Endothelial cell of umbilical vein (primary cell): ENCODE data around the gene DSC1. TPM values are rescaled to one million over a fixed set of nuclear protein-coding genes. Genes with fewer than 3 reads are reported as not detected.

Experiments
- BruUV-seq: library from RNA; stranded (reverse); fragments of 400-500 nt; replicated peaks from 2 replicates; lab custom pipeline; 2021; lab: Mats Ljungman, UMichigan
- CTCF ChIA-PET: fragments of 300-600, 350-600 bp; sonication (Branson Sonifier 250); formaldehyde crosslinking; loops from one replicate; lab custom pipeline; 2021; ENCODE audit warnings: antibody characterized with exemption, inconsistent platforms; lab: Charles Lee
- POLR2A ChIA-PET: fragments of 300-600, 350-600 bp; sonication (Branson Sonifier 250); formaldehyde crosslinking; loops from one replicate; lab custom pipeline; 2021; ENCODE audit warnings: antibody characterized with exemption, inconsistent platforms; lab: Charles Lee
- DNase-seq: peaks from one replicate; pipeline ENCODE4 v3.0.0-alpha.2; 2011; ENCODE audit warnings: low read depth, low spot score
- FAIRE-seq: peaks from 2 replicates; lab custom pipeline; 2011; peaks lifted over from hg19 to GRCh38; lab: Jason Lieb, UNC
- H2AFZ ChIP-seq: 2 replicates; pipeline ENCODE4 v1.6.0; 2012; ENCODE audit warnings: low read depth, low read length, control low read depth, inconsistent platforms
- H3K27ac ChIP-seq: 2 replicates; pipeline ENCODE4 v1.5.1; 2011; ENCODE audit warnings: low read depth, mild to moderate bottlenecking, control low read depth, low read length, moderate library complexity; ENCODE audit not compliant: insufficient read depth
- H3K27me3 ChIP-seq, 2 experiments: 2 replicates each; pipeline versions ENCODE4 v1.6.0 to v1.6.1; 2011; ENCODE audit warnings: low read length in 2 of 2, mixed read lengths in 1 of 2; ENCODE audit not compliant: control insufficient read depth in 2 of 2, insufficient read depth in 2 of 2
- H3K36me3 ChIP-seq, 2 experiments: 2 replicates in 1 of 2; 3 replicates in 1 of 2; pipeline ENCODE4 v1.5.1; 2011; ENCODE audit warnings: low read length in 2 of 2, mild to moderate bottlenecking in 1 of 2, moderate library complexity in 1 of 2; ENCODE audit not compliant: control insufficient read depth in 2 of 2, insufficient read depth in 2 of 2; ENCODE audit errors: extremely low read depth in 1 of 2
- H3K4me1 ChIP-seq: 3 replicates; pipeline ENCODE4 v1.5.1; 2011; ENCODE audit warnings: mild to moderate bottlenecking, low read length; ENCODE audit not compliant: control insufficient read depth, insufficient read depth; ENCODE audit errors: extremely low read depth
- H3K4me2 ChIP-seq: 2 replicates; pipeline ENCODE4 v1.6.1; 2011; ENCODE audit warnings: low read length, control low read depth, mixed read lengths; ENCODE audit not compliant: insufficient read depth
- H3K4me3 ChIP-seq, 3 experiments: fragments of 200-600 bp in 1 of 3; sonication (generic), shearing (Covaris generic) in 1 of 3; replicated peaks in 1 of 3; 2 replicates each; pipeline ENCODE4 v1.5.1; 2011 to 2016; ENCODE audit warnings: control low read depth in 3 of 3, low read length in 3 of 3, mild to moderate bottlenecking in 2 of 3, inconsistent platforms in 1 of 3, low read depth in 1 of 3, moderate library complexity in 1 of 3; ENCODE audit not compliant: insufficient read depth in 1 of 3
- H3K79me2 ChIP-seq: 2 replicates; pipeline ENCODE4 v1.6.0; 2012; ENCODE audit warnings: low read length, inconsistent platforms; ENCODE audit not compliant: control insufficient read depth, insufficient read depth
- H3K9ac ChIP-seq: replicated peaks from 2 replicates; pipeline ENCODE3; 2011; ENCODE audit warnings: low read length, control low read depth; ENCODE audit not compliant: insufficient read depth; ENCODE audit errors: extremely low read depth
- H3K9me1 ChIP-seq: replicated peaks from 3 replicates; pipeline ENCODE4 v1.6.0; 2011; ENCODE audit warnings: mild to moderate bottlenecking, low read length; ENCODE audit not compliant: control insufficient read depth, insufficient read depth; ENCODE audit errors: extremely low read depth
- H3K9me3 ChIP-seq: replicated peaks from 2 replicates; pipeline ENCODE4 v1.5.1; 2012; ENCODE audit warnings: low read length, inconsistent platforms; ENCODE audit not compliant: control insufficient read depth, insufficient read depth
- H4K20me1 ChIP-seq: replicated peaks from 2 replicates; pipeline ENCODE3; 2011; ENCODE audit warnings: mild to moderate bottlenecking, low read length; ENCODE audit not compliant: control insufficient read depth, insufficient read depth; ENCODE audit errors: extremely low read depth
- EZH2 ChIP-seq: IDR thresholded peaks from 2 replicates; pipeline ENCODE4 v1.6.1; 2012; ENCODE audit warnings: borderline replicate concordance, low read depth, mild to moderate bottlenecking, moderate library complexity, low read length, inconsistent platforms; ENCODE audit not compliant: severe bottlenecking
- FOS ChIP-seq: IDR thresholded peaks from 2 replicates; pipeline ENCODE4 v1.6.1; 2011; ENCODE audit warnings: mild to moderate bottlenecking, low read length, moderate library complexity, borderline replicate concordance; ENCODE audit not compliant: insufficient read depth
- GATA2 ChIP-seq: IDR thresholded peaks from 2 replicates; pipeline ENCODE4 v1.7.0; 2011; ENCODE audit warnings: low read depth, mild to moderate bottlenecking, moderate library complexity, mixed read lengths, low read length; ENCODE audit not compliant: insufficient read length, insufficient read depth
- JUN ChIP-seq: IDR thresholded peaks from 2 replicates; pipeline ENCODE4 v1.6.1; 2011; ENCODE audit warnings: borderline replicate concordance, low read depth; ENCODE audit not compliant: insufficient read length, insufficient read depth
- MAX ChIP-seq: IDR thresholded peaks from 2 replicates; pipeline ENCODE4 v1.6.1; 2011; ENCODE audit not compliant: insufficient read depth, insufficient read length
- MYC ChIP-seq: IDR thresholded peaks from one replicate; pipeline ENCODE4 v1.6.1; 2011; ENCODE audit warnings: mild to moderate bottlenecking, low read depth, low read length
- POLR2A ChIP-seq: IDR thresholded peaks from 2 replicates; pipeline ENCODE4 v1.6.1; 2012; ENCODE audit warnings: low read depth, mild to moderate bottlenecking, control low read depth, low read length
- POLR2AphosphoS5 ChIP-seq: IDR thresholded peaks from 2 replicates; pipeline ENCODE4 v1.6.1; 2012; ENCODE audit warnings: low read depth, mild to moderate bottlenecking, control low read depth, low read length, moderate library complexity; ENCODE audit not compliant: insufficient read depth
- dilution Hi-C: fragments of 300-500 bp; cut with MboI; formaldehyde crosslinking; loops from one replicate; pipeline ENCODE4 v1.15.0; 2019; ENCODE audit warnings: low sequenced_read_pairs; ENCODE audit not compliant: extremely low pct_ligation_motif_present
- intact Hi-C: fragments of 100-400 bp; cut with micrococcal nuclease; formaldehyde crosslinking; loops from one replicate; pipeline ENCODE4 v1.10.0; 2022
- polyA plus RNA-seq, 4 experiments: library from polyadenylated mRNA; depleted of rRNA in 3 of 4; stranded (reverse) in 3 of 4; unstranded in 1 of 4; fragments of >200 nt; gene quantifications; 2 replicates each; pipeline versions ENCODE4 v1.2.1 to v1.2.3, GENCODE V29; 2011 to 2012; ENCODE audit warnings: missing spikeins in 1 of 4
- total RNA-seq: library from RNA; stranded (reverse); gene quantifications from 2 replicates; pipeline ENCODE4 v1.2.3, GENCODE V29; 2021
- TF ChIP-seq, protein P1 (sequence below), 2 donors: IDR thresholded peaks; 1 replicate in 1 of 2; 2 replicates in 1 of 2; pipeline ENCODE4 v1.5.1; 2011; ENCODE audit warnings: low read length in 2 of 2, mild to moderate bottlenecking in 2 of 2, moderate library complexity in 2 of 2, control low read depth in 1 of 2, inconsistent platforms in 1 of 2, low read depth in 1 of 2; ENCODE audit not compliant: insufficient read depth in 1 of 2; ENCODE audit errors: extremely low read depth in 1 of 2

The DSC1 gene
- total and polyA plus RNA-seq, 2 donors (not counting 3 experiments of a cell fraction or from before 2014, with no cell fraction given), result not detected

- no peaks in the 10 kb centered on the region for H3K36me3 ChIP-seq
- no peaks in the 10 kb centered on the region for H3K9me3 ChIP-seq
- no peaks in the 10 kb centered on the region for H3K27me3 ChIP-seq
- no peak overlapping the region for H3K9ac ChIP-seq
- no peak overlapping the region for H2AFZ ChIP-seq
- no peak overlapping the region for H3K27ac ChIP-seq
- no TSS peak for BruUV-seq
- no peaks in the 10 kb centered on the region for H3K79me2 ChIP-seq
- dilution Hi-C loops (no loop called here), intact Hi-C loops (no loop called here)
- no peak overlapping the region for H3K4me3 ChIP-seq
- H3K4me1 ChIP-seq, result no peaks in the 10 kb centered on the region
- no peak for TF ChIP-seq POLR2A
- TF ChIP-seq GATA2, result no peak
- no peak for TF ChIP-seq MAX
- no peak for TF ChIP-seq MYC
- TF ChIP-seq, protein P1, sequence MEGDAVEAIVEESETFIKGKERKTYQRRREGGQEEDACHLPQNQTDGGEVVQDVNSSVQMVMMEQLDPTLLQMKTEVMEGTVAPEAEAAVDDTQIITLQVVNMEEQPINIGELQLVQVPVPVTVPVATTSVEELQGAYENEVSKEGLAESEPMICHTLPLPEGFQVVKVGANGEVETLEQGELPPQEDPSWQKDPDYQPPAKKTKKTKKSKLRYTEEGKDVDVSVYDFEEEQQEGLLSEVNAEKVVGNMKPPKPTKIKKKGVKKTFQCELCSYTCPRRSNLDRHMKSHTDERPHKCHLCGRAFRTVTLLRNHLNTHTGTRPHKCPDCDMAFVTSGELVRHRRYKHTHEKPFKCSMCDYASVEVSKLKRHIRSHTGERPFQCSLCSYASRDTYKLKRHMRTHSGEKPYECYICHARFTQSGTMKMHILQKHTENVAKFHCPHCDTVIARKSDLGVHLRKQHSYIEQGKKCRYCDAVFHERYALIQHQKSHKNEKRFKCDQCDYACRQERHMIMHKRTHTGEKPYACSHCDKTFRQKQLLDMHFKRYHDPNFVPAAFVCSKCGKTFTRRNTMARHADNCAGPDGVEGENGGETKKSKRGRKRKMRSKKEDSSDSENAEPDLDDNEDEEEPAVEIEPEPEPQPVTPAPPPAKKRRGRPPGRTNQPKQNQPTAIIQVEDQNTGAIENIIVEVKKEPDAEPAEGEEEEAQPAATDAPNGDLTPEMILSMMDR (IDR thresholded peaks at IDR 0.05; ENCODE audit: extremely low read depth in 1 of 2, insufficient read depth in 1 of 2, low read depth in 1 of 2, low read length in 2 of 2), result no peak
- no peak for TF ChIP-seq FOS
- no peak for TF ChIP-seq JUN
- TF ChIP-seq POLR2AphosphoS5, result no peak
- TF ChIP-seq EZH2, result no peak
- H3K9me1 ChIP-seq, result no peaks in the 10 kb centered on the region
- FAIRE-seq (no peak), DNase-seq (no peak)
- no peak overlapping the region for H3K4me2 ChIP-seq
- ChIA-PET POLR2A (no interaction called here), CTCF (no interaction called here)
- H4K20me1 ChIP-seq, result no peaks in the 10 kb centered on the region
These were observed 68.8 kb downstream of the DSC1 start for GRCh38 chr18:31093880-31094279.
